ENCODE measurements around the gene TRIM44. TPM values are rescaled to one million over a fixed set of nuclear protein-coding genes. Genes with fewer than 3 reads are reported as not detected.
"Not testable (repeated sequence)": the region's sequence is repeated elsewhere in the genome, so short reads cannot be mapped to it uniquely, and the experiment has no call there.

Gene TRIM44
- total and polyA plus RNA-seq, 4 donors: 3.7 to 15.1 (median 10.4) TPM

DNA sequence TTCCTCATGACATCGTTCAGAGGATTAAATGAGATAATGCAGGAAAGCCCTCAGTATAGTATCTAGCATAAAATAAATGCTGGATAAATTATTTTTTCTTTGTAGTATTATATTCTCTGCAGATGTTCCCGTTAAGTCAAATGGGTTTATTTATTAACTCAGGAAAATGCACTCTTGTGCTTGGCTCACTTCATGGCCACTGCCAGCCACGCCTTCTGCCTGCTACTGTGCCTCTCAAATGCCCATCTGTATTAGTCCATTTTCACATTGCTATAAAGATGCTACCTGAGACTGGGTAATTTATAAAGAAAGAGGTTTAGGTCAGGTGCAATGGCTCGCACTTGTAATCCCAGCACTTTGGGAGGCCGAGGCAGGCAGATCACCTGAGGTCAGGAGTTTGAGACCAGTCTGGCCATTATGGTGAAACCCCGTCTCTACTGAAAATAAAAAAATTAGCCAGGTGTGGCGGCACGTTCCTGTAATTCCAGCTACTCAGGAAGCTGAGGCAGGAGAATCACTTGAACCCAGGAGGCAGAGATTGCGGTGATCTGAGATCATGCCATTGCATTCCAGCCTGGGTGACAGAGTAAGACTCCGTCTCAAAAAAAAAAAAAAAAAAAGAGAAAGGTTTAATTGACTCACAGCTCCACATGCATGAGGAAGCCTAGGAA lies 176.3 kb downstream of the TRIM44 start:
- TF ChIP-seq HNF4A (conservative IDR thresholded peaks at IDR 0.05) (peak in 1 of 2 donors; percentile 22), RXRA (IDR thresholded peaks at IDR 0.05) (peak in 1 of 2 donors; percentile 20)
- H3K9ac ChIP-seq (ENCODE audit: low read depth in 1 of 2, low read length in 2 of 2); H3K9me3 ChIP-seq (ENCODE audit: control insufficient read depth in 4 of 4, low read length in 3 of 4); H3K27ac ChIP-seq (ENCODE audit: low read depth in 1 of 2, low read length in 2 of 2); H3K4me3 ChIP-seq (ENCODE audit: low read depth in 1 of 3, low read length in 3 of 3); DNase-seq (ENCODE audit: low spot score); H3K36me3 ChIP-seq (ENCODE audit: control insufficient read depth in 4 of 4, insufficient read depth in 3 of 4, low read depth in 1 of 4, low read length in 3 of 4); H3K27me3 ChIP-seq (ENCODE audit: control insufficient read depth in 4 of 4, insufficient read depth in 4 of 4, low read length in 3 of 4): not testable (repeated sequence)
- 85% methylated on average over 10 of the region's 10 CpGs for WGBS
- H3K4me1 ChIP-seq (ENCODE audit: control insufficient read depth in 4 of 4, insufficient read depth in 4 of 4, low read length in 3 of 4): peaks cover 5 to 22% (median 15%) of the 10 kb centered on the region in 4 donors

DNA sequence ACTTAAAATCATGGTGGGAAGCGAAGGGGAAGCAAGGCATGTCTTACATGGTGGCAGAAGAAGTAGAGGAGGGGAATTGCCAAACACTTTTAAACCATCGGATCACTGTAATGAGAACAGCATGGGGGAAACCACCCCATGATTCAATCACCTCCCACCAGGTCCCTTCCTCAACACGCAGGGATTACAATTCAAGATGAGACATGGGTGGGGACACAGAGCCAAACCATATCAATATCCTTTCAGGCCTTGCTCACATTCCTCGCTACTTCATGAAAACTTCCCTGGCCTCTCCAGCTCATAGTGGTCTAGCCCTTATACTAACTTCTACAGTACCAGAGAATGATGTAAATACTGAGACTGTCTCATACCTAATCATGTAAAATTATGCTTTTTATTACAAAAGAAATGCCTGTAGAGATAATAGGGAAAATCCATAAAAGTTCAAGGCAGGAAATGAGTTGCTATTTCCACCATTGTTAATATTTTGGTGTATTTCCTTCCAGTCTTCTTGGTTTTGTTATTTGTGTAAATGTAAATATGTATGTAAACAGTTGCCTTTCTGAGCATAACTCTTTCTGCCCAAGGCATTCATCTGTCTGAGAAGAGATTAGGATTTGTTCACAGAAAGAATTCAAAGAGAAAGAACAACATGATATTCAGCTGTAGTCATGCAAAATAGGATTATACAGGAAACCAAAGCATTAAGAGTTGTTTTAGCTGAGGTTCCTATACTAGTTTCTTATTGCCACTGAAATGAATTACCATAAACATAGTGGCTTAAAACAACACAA lies 177.0 kb downstream of the TRIM44 start:
- no peak overlapping the region for H3K9ac ChIP-seq (ENCODE audit: low read depth in 1 of 2, low read length in 2 of 2)
- peaks cover 5 to 21% (median 14%) of the 10 kb centered on the region in 4 donors for H3K4me1 ChIP-seq (ENCODE audit: control insufficient read depth in 4 of 4, insufficient read depth in 4 of 4, low read length in 3 of 4)
- no peaks in the 10 kb centered on the region for H3K27me3 ChIP-seq (ENCODE audit: control insufficient read depth in 4 of 4, insufficient read depth in 4 of 4, low read length in 3 of 4)
- no peak for DNase-seq (ENCODE audit: low spot score)
- H3K4me3 ChIP-seq (ENCODE audit: low read depth in 1 of 3, low read length in 3 of 3): no peak overlapping the region
- 94% methylated on average over 4 of the region's 4 CpGs for WGBS
- no peaks in the 10 kb centered on the region for H3K9me3 ChIP-seq (ENCODE audit: control insufficient read depth in 4 of 4, low read length in 3 of 4)
- no peaks in the 10 kb centered on the region for H3K36me3 ChIP-seq (ENCODE audit: control insufficient read depth in 4 of 4, insufficient read depth in 3 of 4, low read depth in 1 of 4, low read length in 3 of 4)
- no peak for TF ChIP-seq REST (IDR thresholded peaks at IDR 0.05)
- H3K27ac ChIP-seq (ENCODE audit: low read depth in 1 of 2, low read length in 2 of 2): no peak overlapping the region

- no peak for DNase-seq (ENCODE audit: low spot score)
- no peak overlapping the region for H3K4me3 ChIP-seq (ENCODE audit: low read depth in 1 of 3, low read length in 3 of 3)
- H3K27ac ChIP-seq (ENCODE audit: low read depth in 1 of 2, low read length in 2 of 2): no peak overlapping the region
- no peaks in the 10 kb centered on the region for H3K36me3 ChIP-seq (ENCODE audit: control insufficient read depth in 4 of 4, insufficient read depth in 3 of 4, low read depth in 1 of 4, low read length in 3 of 4)
- 96% methylated on average over 3 of the region's 3 CpGs for WGBS
- peaks cover under 1 to 11% (median 6%) of the 10 kb centered on the region in 4 donors for H3K4me1 ChIP-seq (ENCODE audit: control insufficient read depth in 4 of 4, insufficient read depth in 4 of 4, low read length in 3 of 4)
- no peaks in the 10 kb centered on the region for H3K27me3 ChIP-seq (ENCODE audit: control insufficient read depth in 4 of 4, insufficient read depth in 4 of 4, low read length in 3 of 4)
- no peaks in the 10 kb centered on the region for H3K9me3 ChIP-seq (ENCODE audit: control insufficient read depth in 4 of 4, low read length in 3 of 4)
- no peak overlapping the region for H3K9ac ChIP-seq (ENCODE audit: low read depth in 1 of 2, low read length in 2 of 2)
- TF ChIP-seq RXRA (IDR thresholded peaks at IDR 0.05): no peak
- TF ChIP-seq GABPA (IDR thresholded peaks at IDR 0.05 in 1 of 2, conservative IDR thresholded peaks at IDR 0.05 in 1 of 2): no peak
- no peak for TF ChIP-seq FOXA2 (IDR thresholded peaks at IDR 0.05)
- no peak for TF ChIP-seq YY1 (IDR thresholded peaks at IDR 0.05)
- no peak for TF ChIP-seq HNF4G (IDR thresholded peaks at IDR 0.05)
- TF ChIP-seq, protein P1, sequence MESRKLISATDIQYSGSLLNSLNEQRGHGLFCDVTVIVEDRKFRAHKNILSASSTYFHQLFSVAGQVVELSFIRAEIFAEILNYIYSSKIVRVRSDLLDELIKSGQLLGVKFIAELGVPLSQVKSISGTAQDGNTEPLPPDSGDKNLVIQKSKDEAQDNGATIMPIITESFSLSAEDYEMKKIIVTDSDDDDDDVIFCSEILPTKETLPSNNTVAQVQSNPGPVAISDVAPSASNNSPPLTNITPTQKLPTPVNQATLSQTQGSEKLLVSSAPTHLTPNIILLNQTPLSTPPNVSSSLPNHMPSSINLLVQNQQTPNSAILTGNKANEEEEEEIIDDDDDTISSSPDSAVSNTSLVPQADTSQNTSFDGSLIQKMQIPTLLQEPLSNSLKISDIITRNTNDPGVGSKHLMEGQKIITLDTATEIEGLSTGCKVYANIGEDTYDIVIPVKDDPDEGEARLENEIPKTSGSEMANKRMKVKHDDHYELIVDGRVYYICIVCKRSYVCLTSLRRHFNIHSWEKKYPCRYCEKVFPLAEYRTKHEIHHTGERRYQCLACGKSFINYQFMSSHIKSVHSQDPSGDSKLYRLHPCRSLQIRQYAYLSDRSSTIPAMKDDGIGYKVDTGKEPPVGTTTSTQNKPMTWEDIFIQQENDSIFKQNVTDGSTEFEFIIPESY (IDR thresholded peaks at IDR 0.05): no peak
- TF ChIP-seq CTCF (IDR thresholded peaks at IDR 0.05; ENCODE audit: low read depth, low read length, missing input control): no peak
- TF ChIP-seq ATF3 (IDR thresholded peaks at IDR 0.05): no peak
- TF ChIP-seq RAD21 (IDR thresholded peaks at IDR 0.05): no peak
- no peak for TF ChIP-seq JUND (IDR thresholded peaks at IDR 0.05)
- no peak for TF ChIP-seq NR2F2 (IDR thresholded peaks at IDR 0.05)
- TF ChIP-seq HNF4A (conservative IDR thresholded peaks at IDR 0.05): no peak
- TF ChIP-seq, protein P2, sequence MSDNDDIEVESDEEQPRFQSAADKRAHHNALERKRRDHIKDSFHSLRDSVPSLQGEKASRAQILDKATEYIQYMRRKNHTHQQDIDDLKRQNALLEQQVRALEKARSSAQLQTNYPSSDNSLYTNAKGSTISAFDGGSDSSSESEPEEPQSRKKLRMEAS (IDR thresholded peaks at IDR 0.05): no peak
Measured at GRCh38 chr11:35841733-35842132, 179.2 kb downstream of the TRIM44 start.
